Large intestine (tissue), 3 donors: ENCODE results near the gene ALPL. TPM values are rescaled to one million over a fixed set of nuclear protein-coding genes. Genes with fewer than 3 reads are reported as not detected.

Experiments
- DNase-seq, 2 donors: peaks; one replicate each; pipeline versions ENCODE4 v3.0.0 to v3.0.0-alpha.2; 2013
- H3K27ac ChIP-seq: one replicate; pipeline ENCODE4 v1.5.1; 2013; ENCODE audit warnings: low read length
- H3K27me3 ChIP-seq: 2 replicates; pipeline ENCODE4 v1.6.1; 2013; ENCODE audit warnings: low read length; ENCODE audit not compliant: control insufficient read depth, insufficient read depth
- H3K36me3 ChIP-seq: 2 replicates; pipeline ENCODE4 v1.6.1; 2013; ENCODE audit warnings: low read length; ENCODE audit not compliant: control insufficient read depth, insufficient read depth
- H3K4me1 ChIP-seq: one replicate; pipeline ENCODE4 v1.6.1; 2013; ENCODE audit warnings: low read length; ENCODE audit not compliant: control insufficient read depth, insufficient read depth
- H3K4me3 ChIP-seq: one replicate; pipeline ENCODE4 v1.5.1; 2013; ENCODE audit warnings: low read length
- H3K9me3 ChIP-seq: one replicate; pipeline ENCODE4 v1.6.1; 2013; ENCODE audit warnings: mild to moderate bottlenecking, low read depth, low read length, moderate library complexity; ENCODE audit not compliant: control insufficient read depth
- WGBS: methylation state at CpG from one replicate; pipeline ENCODE4 v1.1.5; 2013; ENCODE audit warnings: low lambda C conversion rate; ENCODE audit not compliant: insufficient coverage; 5-methylcytosine and 5-hydroxymethylcytosine counted together
- polyA plus RNA-seq: library from polyadenylated mRNA; unstranded; fragments of 120-200 nt; gene quantifications from one replicate; pipeline ENCODE4 v1.2.1, GENCODE V29; 2013

ALPL gene
- polyA plus RNA-seq, 1 donor: 1.5 TPM

DNA sequence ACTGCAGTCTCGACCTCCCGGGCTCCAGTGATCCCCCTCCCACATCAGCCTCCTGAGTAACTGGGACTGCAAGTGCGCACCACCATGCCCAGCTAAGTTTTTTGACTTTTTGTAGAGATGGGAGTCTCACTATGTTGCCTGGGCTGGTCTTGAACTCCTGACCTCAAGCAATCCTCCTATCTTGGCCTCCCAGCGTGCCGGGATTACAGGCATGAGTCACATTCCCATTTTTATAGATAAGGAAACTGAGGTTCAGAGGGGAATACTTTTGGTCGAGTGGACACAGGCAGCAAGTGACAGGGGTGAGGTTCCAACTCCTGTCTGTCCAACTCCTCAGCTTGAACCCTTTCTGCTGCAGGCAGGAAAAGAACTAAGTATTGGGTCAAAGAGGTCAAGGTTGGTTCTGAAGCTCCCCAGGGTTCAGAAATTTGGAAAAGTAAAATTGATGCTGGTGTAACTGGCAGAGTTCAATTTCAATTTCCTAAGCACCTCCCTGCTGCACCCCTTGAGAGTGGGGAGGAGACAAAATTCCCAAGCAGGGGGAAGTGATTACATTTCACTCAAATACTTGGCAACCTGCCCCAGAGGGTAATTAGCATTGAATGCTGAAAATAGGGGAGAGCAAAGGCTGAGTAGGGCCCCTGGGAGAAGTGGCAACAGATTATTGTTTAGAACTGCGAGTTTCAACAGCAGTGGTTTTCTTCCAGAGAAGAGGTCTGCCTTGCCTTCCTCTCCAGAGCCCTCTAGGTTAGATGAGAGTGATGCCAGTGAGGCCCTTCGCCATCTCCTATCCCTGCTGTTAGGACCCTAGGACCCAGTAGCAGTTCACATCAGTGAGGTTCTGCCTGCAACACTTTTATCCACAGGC is 17.5 kb upstream of the ALPL start:
- no peaks in the 10 kb centered on the region for H3K4me1 ChIP-seq
- no peak overlapping the region for H3K27ac ChIP-seq
- H3K9me3 ChIP-seq: peaks cover 4% of the 10 kb centered on the region
- no peaks in the 10 kb centered on the region for H3K27me3 ChIP-seq
- WGBS: no CpG with 5 or more reads among the region's 8 CpGs
- DNase-seq: peak in 1 of 2 donors; percentile 50
- no peaks in the 10 kb centered on the region for H3K36me3 ChIP-seq
- no peak overlapping the region for H3K4me3 ChIP-seq

DNA sequence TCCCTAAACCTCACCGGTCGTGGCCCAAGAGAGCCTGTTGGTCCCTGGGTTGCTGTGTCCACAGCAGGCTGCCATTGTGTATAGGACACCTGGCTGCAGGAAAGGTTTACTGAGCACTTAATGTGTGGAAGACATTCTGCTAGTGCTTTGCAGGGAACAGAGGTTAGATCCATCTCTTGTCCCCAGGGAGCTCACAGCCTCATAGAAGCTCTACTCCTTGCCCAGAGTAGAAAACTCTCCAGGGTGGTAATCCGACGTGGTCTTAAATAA is 16.9 kb upstream of the ALPL start:
- Histone ChIP-seq H3K4me3 (no peak overlapping the region), H3K9me3 (peaks cover 4% of the 10 kb centered on the region), H3K27me3 (no peaks in the 10 kb centered on the region), H3K27ac (no peak overlapping the region), H3K36me3 (no peaks in the 10 kb centered on the region), H3K4me1 (no peaks in the 10 kb centered on the region)
- no CpG with 5 or more reads among the region's 4 CpGs for WGBS
- no peak for DNase-seq

DNA sequence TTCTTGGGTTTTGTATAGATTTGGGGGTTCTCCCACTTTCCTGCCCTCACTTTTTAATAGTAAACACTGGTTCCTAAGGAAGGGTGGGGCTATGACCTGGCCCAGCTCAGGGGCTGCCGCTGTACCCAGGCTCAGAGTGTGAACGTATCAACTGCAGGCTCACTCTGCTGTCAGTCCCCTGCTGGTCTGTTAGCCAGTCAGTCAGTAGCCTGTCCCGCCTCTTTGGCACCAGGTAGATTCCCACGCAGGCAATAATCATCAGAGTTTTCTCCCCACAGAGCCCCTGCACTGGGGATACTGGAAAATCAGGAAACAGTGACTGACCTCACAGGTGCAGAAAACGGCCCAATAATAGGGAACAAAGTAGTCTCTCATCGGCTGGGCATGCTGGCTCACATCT is 15.0 kb upstream of the ALPL start:
- no CpG with 5 or more reads among the region's 6 CpGs for WGBS
- Histone ChIP-seq H3K36me3 (no peaks in the 10 kb centered on the region), H3K27me3 (peaks cover 2% of the 10 kb centered on the region), H3K4me3 (no peak overlapping the region), H3K4me1 (peaks cover 3% of the 10 kb centered on the region), H3K9me3 (peaks cover 4% of the 10 kb centered on the region), H3K27ac (no peak overlapping the region)
- DNase-seq: no peak

DNA sequence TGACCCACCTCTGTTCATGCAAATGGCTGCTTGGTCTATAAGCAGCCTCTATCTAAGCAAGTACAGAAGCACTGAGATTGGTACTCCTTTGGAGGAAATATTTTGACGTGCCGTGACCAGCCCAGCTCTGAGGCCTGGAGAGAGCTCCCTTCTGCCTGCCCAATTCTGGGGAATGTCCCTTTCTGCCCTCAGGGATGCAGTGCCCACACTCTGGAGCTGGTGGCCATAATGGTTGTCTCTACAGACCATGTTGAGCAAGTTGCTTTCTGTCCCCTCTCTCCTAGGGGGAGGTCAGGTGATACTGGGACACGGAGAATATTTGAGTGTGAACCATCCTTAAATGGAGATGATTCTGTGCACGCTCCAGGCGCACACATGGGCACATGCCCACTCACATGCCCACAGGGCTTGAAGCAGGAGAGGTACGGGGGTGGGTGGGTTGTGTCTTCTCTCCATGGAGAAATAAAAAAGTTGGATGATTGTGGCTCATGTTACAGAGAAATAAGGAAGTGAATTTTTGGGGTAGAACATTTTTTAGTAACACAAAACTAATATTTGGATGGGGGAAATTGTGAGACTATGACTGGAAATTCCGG is 13.9 kb upstream of the ALPL start:
- no peak for DNase-seq
- peaks cover 4% of the 10 kb centered on the region for H3K9me3 ChIP-seq
- H3K4me1 ChIP-seq: peaks cover 3% of the 10 kb centered on the region
- H3K27me3 ChIP-seq: peaks cover 2% of the 10 kb centered on the region
- H3K27ac ChIP-seq: no peak overlapping the region
- no peak overlapping the region for H3K4me3 ChIP-seq
- H3K36me3 ChIP-seq: no peaks in the 10 kb centered on the region
- 96% methylated on average over 3 of the region's 7 CpGs for WGBS

DNA sequence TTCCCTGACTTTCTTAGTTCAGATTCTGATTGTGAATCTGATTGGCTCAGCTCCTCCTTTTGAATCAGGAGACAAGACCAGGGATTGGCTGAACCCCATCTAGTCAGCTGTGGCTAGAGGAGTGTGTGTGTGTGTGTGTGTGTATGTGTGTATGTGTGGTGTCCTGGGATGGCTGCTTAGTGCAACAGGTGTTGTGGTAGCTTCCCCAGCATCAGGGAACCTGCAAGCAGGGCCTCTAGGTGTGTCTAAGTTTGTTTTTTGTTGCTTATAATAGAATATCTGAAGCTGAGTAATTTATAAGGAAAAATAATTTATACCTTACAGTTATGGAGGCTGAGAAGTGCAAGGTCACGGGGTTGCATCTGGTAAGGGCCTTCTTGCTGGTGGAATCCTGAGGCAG is 13.2 kb upstream of the ALPL start:
- Histone ChIP-seq H3K27me3 (peaks cover 2% of the 10 kb centered on the region), H3K36me3 (no peaks in the 10 kb centered on the region)
- no CpG with 5 or more reads among the region's 1 CpG for WGBS

DNA sequence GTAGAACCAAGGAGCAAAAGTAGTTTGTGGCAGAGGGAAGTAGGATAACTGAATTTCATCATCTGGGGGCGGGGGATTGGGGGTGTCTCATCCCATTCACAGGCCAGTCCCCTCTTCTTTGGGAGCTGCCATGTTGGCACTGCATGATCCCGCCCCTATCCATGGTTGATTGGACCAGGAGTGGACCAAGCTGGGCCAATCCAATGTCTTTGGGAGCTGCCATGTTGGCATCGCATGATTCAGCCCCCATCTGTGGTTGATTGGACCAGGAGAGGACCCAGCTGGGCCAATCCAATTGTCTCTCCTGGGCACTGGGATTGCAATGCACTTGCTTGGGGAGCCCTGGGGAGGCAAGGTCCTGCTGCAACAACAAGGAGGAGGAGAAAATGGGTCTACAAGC is 12.3 kb upstream of the ALPL start:
- Histone ChIP-seq H3K4me3 (no peak overlapping the region), H3K36me3 (no peaks in the 10 kb centered on the region), H3K27ac (no peak overlapping the region), H3K27me3 (peaks cover 2% of the 10 kb centered on the region), H3K4me1 (peaks cover 3% of the 10 kb centered on the region), H3K9me3 (no peaks in the 10 kb centered on the region)
- DNase-seq: no peak
- WGBS: no CpG with 5 or more reads among the region's 3 CpGs

More for the DNA sequence above, 13.2 kb upstream of the ALPL start:
- no peak for DNase-seq
- H3K4me1 ChIP-seq: peaks cover 3% of the 10 kb centered on the region
- H3K4me3 ChIP-seq: no peak overlapping the region
- H3K27ac ChIP-seq: no peak overlapping the region
- peaks cover under 1% of the 10 kb centered on the region for H3K9me3 ChIP-seq

DNA sequence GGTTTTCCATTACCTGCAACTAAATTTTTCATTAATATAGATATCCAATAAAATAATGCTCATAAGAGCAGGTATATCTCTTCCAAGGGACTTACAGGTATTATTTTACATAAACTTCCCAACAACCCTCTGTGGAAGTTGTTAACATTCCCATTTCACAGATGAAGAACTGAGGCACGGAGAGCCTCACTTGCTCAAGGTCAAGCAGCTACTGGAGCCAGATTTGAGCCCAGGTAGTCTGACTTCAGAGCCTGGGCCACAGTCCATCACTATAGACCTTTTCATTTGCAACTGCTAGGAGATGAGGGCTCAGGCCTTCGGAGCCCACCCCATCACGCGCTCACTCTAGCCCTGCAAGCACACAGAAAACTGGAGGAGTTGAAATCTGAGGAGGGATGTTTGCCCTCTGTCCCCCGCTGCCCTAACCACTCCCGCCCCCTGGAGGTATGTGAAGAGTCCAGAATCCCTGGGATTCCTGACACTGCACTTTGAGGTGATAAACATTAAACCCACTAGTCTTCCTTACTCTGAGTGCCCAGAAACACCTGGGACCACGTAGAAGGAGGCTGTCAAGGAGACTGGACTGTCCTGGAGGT is 11.7 kb upstream of the ALPL start:
- no peak for DNase-seq
- peaks cover 3% of the 10 kb centered on the region for H3K4me1 ChIP-seq
- H3K4me3 ChIP-seq: no peak overlapping the region
- WGBS: no CpG with 5 or more reads among the region's 7 CpGs
- H3K36me3 ChIP-seq: no peaks in the 10 kb centered on the region
- H3K27ac ChIP-seq: no peak overlapping the region
- H3K27me3 ChIP-seq: peaks cover 2% of the 10 kb centered on the region
- no peaks in the 10 kb centered on the region for H3K9me3 ChIP-seq

DNA sequence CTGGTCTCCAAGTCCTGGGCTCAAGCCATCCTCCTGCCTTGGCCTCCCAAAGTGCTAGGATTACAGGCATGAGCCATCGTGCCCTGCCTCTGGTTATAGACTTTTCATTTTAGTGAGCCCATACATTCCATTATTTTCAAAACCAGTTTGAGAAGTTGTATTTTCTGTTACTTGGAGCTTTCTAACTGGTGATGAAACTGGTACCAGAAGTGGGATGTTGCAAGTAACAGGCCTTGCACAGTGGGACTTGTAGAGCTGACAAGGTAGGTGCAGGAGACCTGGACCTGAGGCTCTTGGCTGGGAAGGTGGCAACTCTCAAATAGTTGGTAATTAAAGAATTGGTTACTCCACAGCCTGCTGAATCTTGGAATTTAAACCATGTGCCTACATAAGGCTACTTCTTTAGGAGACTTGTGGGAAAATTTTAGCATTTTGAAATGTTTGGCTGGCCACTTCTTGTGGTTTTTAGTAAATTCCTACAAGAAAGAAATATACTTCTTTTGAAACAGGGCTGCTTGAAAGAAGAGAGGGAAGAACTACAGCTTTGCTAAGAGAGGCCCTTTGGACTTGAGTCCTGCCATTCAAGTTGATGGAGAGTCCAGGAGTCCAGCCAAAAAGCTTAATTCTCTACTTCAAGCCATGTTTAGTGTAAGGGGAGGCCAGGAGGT is 9.8 kb upstream of the ALPL start:
- H3K9me3 ChIP-seq: no peaks in the 10 kb centered on the region
- H3K27ac ChIP-seq: no peak overlapping the region
- H3K4me1 ChIP-seq: peaks cover 3% of the 10 kb centered on the region
- peaks cover 2% of the 10 kb centered on the region for H3K27me3 ChIP-seq
- no peak for DNase-seq
- WGBS: no CpG with 5 or more reads among the region's 1 CpG
- H3K4me3 ChIP-seq: no peak overlapping the region
- H3K36me3 ChIP-seq: no peaks in the 10 kb centered on the region

DNA sequence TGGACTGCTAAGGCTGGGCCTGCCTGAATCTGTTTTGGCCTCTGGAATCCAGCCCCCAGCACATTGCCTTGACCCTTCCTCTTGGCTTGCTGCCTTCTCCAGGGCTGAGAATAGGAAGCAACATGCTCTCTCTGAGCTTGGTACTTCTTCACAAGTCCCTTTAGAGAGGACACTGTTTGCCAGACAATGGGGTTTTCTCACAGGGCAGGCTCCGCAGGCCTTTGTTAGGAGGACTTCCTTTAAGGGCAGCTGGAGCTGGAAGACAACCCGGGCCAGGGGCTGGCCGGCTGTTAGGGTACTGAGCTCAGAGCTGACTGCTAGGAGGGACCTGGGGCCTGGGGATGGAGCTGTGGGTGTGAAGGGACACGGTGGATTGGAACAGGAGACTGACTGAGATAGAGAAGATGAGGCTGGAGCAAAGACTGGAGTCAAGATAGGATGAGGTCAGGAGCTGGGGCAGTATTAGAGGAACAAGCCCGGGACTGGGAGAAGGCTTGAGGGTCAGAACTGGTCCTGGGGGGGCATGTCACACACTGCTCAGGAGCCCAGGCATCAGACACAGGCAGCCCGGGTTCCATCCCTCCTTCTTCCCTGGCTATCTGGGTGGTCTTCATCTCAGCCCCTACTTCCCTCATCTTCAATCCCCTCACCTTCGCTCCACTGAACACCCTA is 5.4 kb upstream of the ALPL start:
- 83% methylated on average over 2 of the region's 7 CpGs for WGBS
- H3K9me3 ChIP-seq: no peaks in the 10 kb centered on the region
- DNase-seq: no peak
- no peak overlapping the region for H3K27ac ChIP-seq
- no peaks in the 10 kb centered on the region for H3K36me3 ChIP-seq
- H3K27me3 ChIP-seq: peaks cover 17% of the 10 kb centered on the region
- no peak overlapping the region for H3K4me3 ChIP-seq
- no peaks in the 10 kb centered on the region for H3K4me1 ChIP-seq

DNA sequence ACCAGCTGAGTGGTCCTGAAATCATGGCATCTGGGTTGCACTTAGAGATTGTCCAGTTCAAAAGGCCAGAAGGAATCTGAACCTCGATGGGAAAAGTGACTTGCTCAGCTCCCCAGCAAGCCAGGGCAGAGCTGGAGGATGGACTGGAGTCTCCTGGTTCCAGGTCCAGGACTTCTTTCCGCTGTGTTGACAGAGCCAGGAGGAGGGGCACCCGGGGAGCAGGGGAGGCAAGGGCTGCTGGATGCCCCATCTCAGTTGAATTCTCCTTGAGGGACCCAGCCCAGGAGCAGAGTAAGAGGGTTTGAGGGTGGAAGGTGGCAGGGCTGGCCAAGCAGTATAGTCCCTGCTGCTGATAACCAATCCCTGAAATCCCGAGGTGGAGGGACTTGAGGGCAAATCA is 2.4 kb upstream of the ALPL start:
- H3K9me3 ChIP-seq: peaks cover 6% of the 10 kb centered on the region
- no CpG with 5 or more reads among the region's 4 CpGs for WGBS
- DNase-seq: no peak
- H3K36me3 ChIP-seq: no peaks in the 10 kb centered on the region
- peaks cover 6% of the 10 kb centered on the region for H3K4me1 ChIP-seq
- no peak overlapping the region for H3K27ac ChIP-seq
- peaks cover 45% of the 10 kb centered on the region for H3K27me3 ChIP-seq
- H3K4me3 ChIP-seq: no peak overlapping the region
